NCI-H524 (cell line): ENCODE data around the gene TMEM140.
"Not testable (repeated sequence)": the region's sequence is repeated elsewhere in the genome, so short reads cannot be mapped to it uniquely, and the experiment has no call there.

Source experiments
- DNase-seq, 2 experiments: peaks; one replicate each; lab custom pipeline; 2025; lab: John Stamatoyannopoulos, UW

The TMEM140 gene

DNA sequence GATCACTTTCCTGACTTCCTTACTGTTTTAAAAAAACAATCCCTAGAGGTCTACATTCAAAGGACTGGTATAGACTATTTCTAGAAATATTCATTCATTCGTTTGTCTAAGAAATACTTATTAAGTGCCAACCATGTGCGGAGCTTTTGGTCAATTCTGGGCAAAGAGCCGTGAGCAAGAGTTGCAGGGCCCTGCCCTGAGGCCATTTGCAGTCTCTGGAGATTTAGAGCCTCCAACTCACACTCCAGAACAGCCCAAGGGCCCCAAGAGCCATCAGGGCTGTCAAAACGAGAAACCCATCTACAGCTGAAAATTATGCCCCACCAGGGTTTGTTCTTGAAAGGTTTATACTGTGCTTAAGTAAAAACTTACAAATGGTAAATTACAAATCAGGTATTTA lies 47.3 kb downstream of the TMEM140 start:
- no peak for DNase-seq

GRCh38 chr7:135195968-135196629 lies 48.2 kb downstream of the TMEM140 start:
- DNase-seq, result no peak

GRCh38 chr7:135197343-135197742 lies 49.5 kb downstream of the TMEM140 start:
- DNase-seq, result no peak

DNA sequence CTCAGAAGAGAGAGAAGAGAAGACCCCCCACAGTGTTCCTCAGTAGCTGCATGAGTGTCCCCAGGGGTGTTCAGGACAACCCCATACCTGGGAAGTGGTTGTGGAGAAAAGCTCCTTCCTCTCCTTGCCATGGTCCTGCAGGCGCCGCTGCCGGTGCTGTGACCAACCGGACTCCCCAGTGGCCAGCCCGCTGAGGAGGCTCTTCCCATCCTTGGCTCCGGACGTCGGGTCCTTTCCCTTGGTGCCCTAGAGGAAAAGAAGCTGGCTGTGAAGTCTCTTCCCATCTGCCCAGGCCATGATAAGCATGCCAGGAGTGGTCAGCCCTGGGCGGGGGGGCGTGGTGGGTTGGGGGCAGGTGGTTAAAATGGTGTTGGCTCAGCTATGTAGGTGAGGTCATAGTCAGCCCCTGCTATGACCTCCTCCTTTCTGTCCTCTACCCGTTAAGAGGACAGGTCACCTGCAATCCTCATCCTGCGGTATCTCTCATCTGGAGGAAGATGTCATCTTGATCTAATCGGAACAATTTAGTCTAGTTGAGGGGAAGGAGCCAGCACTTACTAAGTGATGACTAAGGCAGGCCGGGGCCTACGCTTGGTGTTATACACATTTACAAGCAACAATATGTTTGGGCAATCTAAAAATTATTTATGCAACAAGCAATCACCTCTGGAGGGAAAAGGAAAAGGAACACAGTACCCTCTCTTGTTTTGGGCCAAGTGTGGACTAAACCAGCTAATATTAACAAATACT lies 50.2 kb downstream of the TMEM140 start:
- DNase-seq, result no peak

DNA sequence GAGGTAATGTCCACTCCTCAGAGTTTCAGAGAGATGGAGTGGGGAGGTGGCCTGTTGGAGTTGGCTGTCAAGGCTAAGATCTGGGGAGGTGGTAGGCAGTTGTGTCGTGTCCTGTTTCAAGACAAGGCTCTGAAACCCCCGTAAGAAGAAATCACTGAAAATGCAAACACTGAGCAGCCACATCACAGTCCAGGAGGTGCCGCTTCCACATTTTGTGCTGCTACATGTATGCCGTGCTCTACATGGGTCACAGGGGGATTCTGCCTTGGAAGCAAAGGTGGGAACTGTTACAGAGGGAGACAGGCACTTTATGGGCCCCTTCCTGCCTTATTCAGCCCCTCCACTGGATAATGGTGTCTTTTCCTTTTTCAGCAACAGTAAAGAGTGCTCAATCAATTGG lies 51.6 kb downstream of the TMEM140 start:
- DNase-seq, result no peak

- DNase-seq, result no peak
These were observed 53.0 kb downstream of the TMEM140 start for GRCh38 chr7:135200821-135201331.

GRCh38 chr7:135201350-135201749 lies 53.5 kb downstream of the TMEM140 start:
- DNase-seq, result no peak

DNA sequence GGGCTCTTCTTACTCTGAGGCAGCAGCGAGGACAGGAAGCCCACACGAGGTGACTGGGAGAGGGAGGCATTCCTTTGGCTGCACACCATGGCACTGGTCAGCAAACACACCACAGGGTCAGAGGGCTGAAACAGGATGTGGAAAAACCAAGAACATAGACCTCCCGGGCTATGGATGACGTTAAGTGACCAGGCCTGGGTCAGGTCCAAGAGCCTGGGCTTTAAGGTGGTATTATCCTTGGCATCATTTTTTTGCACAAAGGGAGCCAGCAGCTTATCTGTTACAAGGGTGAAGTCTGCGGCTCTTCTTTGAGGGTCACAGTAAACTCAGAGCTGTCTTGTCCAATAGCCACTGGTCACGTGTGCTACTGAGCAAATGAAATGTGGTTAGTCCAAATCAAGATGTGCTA lies 56.5 kb downstream of the TMEM140 start:
- no peak for DNase-seq

DNA sequence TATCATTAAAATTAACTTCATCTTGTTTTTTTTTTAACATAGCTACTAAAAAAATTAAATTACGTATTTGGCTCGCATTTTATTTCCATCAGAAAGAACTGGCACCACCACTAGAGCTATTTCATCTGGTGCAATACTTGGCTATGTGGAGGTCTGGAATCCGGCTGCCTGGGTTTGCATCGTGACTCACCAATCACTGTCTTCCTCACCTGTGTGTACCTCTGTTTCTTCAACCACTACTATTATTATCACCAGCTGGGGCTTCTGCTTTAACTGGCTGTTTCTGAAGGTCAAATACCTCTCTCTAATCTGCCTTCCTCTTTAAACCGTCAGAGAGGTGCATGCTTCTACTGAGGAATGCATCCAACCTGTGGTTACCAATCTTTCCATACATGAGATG lies 57.0 kb downstream of the TMEM140 start:
- no peak for DNase-seq

DNA sequence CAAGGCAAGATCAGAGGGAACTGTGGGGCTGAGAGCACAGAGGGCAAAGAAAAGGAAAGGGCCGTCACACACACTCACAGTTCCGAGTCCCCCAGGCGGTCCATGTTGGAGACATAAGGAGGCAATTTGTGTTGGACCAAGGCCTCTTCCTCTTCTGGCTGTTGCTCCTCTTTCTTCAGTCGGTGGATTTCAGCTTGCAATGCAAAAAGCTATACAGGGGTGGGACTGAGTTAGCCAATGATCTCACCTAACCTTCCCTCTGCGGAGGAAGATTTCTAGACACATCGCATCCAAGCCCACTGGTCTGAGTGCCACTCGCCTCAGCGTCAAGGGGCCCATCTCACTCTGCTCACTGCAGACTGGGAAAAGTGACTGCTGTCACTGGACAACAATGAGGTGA lies 58.0 kb downstream of the TMEM140 start:
- DNase-seq, result no peak

- no peak for DNase-seq
These were observed 59.1 kb downstream of the TMEM140 start for GRCh38 chr7:135206941-135207391.

GRCh38 chr7:135207406-135208101 lies 59.7 kb downstream of the TMEM140 start:
- no peak for DNase-seq

DNA sequence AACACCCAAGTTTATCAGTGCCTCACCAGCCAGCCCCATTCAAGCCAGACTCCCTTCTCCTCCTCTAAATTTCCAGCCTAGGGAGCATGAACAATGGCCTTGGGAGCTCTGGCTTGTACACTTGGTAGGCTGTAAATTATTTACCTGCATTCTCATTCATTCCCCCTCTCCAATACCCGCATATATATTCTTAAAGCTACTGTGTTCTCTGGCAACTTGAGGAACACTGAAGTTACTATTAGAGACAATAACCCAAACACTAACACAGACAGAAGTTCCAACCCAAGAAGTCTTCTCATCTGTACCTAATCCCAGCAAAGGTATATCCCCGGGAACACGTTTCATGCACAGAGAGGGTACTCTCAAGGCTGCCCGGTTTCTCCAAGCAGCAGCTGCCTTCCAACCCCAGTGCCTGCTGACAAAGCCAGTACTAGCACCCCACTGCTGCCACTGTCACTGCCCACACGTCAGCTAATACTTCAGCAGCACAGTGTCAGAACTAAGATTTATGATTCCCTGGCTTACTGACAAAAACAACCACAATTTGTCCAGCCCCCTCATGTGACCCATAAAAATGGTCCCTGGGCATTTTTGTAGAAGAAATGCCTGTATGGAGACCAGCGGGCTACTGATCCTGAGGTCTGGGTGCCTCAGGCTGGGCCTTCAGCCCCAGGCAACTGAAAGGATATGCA lies 60.4 kb downstream of the TMEM140 start:
- DNase-seq, result no peak

DNA sequence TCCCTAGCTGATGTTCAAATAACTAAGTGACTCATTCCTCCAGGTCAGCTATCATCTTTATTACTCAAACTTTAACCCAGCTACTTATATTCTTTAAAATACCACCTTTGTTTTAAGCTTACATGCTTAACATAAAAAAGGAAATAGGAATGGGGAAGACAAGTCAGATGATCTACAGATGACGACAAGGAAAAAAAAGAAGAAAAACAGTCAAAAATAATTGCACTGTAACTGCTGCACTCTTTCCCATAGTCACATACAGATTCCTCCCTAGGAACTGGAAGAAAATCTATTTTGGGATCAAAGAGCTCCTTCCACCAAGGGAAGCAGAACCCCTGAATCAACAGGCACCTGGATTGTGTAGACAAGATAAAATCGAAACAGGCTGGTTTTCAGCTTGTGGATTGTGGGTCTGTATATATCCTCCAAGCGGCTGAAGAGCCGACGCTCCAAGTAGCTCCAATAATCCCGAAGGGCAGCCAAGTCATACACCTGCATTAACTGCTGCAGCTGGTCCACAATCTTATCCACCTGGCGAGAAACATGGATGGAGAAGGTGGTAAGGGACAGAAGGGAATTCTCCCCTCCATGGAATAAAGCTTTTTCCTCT lies 61.5 kb downstream of the TMEM140 start:
- no peak for DNase-seq

DNA sequence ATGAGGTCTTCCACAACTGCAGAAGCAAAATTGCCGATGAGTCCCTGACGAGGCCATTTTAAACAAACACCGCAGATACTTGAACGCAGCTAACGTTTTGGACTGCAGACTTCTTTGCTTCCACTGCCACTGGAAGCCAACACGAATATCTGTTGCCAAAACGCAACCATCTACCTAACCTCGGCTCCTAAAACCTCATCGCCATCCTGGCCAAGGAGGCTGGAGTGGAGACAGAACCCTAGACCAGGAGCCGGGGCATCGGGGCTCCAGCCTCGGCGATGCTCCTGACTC lies 63.0 kb downstream of the TMEM140 start:
- peak; percentile 27 to 39 for DNase-seq

DNA sequence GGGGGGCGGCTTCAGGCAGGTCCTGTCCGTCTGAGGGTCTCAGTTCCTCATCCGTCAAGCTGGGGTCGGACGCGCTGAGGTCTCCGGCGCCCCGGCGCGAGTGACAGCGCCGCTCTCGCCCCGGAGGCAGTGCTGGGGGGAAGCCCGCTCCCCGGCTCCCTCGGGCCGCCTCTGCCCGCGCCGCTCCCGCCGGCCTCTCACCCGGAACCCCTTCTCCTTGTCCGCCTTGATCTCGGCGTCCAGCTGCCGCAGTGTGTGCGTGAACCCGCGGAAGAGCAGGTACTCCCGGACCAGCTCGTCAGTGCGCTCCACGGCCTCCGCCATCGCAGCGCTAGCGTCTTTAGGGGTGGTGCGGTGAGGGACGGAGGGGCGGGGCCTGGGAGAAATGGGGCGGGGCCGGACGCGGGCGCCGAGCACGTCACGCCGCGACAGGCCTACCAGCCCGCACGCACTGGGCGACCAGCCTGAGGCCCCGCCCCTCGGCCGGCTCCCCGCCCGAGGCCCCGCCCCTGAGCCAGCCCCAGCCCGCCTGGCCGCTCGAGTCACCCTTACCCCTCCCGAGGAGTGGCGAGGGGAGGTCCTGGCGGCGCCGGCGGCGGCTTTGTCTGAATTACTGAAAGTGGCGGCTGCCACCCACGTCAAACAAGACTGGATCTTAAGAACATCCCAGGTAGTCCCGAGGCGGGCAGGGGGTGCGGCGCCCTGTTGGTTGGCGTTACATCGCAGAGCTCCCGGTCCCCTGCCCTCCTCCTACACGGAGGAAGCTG lies 63.5 kb downstream of the TMEM140 start, which contains the start of gene WDR91:
Gene WDR91, minus strand, starts transcription at position 348 of the 767 bp plus-strand sequence. Its CDS starts 24 bp downstream, at position 324.
- DNase-seq, result peak; percentile 86 to 90

DNA sequence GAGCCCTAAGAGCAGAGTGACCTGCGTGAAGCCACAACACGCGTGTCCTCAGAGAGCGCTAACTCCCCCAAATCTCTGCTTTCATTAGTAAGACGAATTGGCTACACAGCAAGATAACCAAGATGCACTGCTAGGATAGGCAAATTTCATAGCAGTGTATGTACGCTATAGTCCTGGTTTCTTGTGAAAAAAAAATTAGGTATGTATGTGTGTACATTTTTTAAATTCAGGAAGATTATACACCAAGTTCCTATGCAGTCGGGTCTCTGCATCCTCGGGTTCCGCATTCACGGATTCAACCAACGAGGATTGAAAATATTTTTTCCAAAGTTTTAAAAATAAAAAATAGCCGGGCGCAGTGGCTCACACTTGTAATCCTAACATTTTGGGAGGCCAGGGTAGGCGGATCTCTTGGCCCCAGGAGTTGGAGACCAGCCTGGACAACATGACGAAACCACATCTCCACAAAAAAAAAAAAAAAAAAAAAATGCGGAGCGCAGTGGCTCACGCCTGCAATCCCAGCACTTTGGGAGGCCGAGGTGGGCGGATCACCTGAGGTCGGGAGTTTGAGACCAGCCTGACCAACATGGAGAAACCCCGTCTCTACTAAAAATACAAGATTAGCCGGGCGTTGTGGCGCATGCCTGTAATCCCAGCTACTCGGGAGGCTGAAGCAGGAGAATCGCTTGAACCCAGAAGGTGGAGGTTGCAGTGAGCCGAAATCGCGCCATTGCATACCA lies 64.2 kb downstream of the TMEM140 start:
- DNase-seq, result not testable (repeated sequence)

- DNase-seq, result no peak
These were observed 66.0 kb downstream of the TMEM140 start for GRCh38 chr7:135213831-135214230.

DNA sequence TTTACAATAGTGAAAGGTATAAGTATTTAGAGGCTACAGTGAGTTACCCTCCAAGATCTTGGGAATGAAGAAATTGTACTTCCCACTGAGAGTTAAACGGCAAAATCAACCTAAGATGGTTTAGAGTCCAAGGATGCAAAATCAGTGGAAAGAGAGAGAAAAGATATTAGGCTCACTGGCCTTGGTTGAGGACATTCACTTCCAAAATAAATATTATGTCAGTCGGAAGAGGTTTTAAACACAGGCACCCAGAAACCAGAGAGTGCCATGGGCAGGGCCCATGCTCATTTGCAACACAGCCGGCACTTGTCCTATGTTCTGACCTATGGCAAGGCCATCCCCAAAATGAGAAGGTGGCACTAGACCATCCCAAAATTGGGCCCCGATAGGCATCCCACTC lies 67.3 kb downstream of the TMEM140 start:
- DNase-seq, result no peak

GRCh38 chr7:135215698-135216097 lies 67.8 kb downstream of the TMEM140 start:
- DNase-seq, result no peak
